Hematopoietic multipotent progenitor cell (in vitro differentiated cells): ENCODE data around the gene ALPK3. TPM values are rescaled to one million over a fixed set of nuclear protein-coding genes. Genes with fewer than 3 reads are reported as not detected.

Experiments used
- DNase-seq, 3 donors: peaks; one replicate each; pipeline ENCODE4 v3.0.0-alpha.2; 2011 to 2015; ENCODE audit warnings: low read depth in 2 of 3, low spot score in 2 of 3
- total RNA-seq: library from RNA; depleted of rRNA; stranded (reverse); fragments of >200 nt; gene quantifications from one replicate; pipeline ENCODE4 v1.2.3, GENCODE V29; 2012

Gene ALPK3
- total RNA-seq, 1 donor, result 0.81 TPM

DNA sequence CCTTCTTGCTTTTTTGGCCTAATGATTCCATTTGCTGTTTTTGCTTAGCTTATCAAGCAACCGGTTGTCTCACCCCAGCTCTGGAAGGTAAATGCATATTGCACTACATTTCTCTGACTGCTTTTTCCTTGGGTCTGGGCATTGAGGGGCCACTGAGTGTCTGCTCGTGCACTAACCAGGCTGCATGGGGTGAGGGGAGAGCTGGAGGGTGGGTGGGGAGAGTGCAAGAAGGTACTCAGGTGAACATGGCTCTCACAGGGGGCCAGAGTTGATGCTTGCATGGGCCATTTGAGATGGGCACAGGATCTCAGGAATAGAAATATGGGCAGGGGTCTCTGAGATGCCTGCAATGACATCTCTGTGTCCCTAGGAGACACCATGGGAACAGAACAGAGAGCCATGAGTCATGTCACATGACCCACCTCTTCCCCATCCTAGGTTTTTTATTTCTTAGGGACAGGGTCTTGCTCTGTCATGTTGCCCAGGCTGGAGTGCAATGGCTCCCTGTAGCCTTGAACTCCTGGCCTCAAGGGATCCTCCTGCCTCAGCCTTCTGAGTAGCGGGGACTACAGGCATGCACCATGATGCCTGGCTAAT, 6.2 kb downstream of the ALPK3 start:
- DNase-seq, result no peak

DNA sequence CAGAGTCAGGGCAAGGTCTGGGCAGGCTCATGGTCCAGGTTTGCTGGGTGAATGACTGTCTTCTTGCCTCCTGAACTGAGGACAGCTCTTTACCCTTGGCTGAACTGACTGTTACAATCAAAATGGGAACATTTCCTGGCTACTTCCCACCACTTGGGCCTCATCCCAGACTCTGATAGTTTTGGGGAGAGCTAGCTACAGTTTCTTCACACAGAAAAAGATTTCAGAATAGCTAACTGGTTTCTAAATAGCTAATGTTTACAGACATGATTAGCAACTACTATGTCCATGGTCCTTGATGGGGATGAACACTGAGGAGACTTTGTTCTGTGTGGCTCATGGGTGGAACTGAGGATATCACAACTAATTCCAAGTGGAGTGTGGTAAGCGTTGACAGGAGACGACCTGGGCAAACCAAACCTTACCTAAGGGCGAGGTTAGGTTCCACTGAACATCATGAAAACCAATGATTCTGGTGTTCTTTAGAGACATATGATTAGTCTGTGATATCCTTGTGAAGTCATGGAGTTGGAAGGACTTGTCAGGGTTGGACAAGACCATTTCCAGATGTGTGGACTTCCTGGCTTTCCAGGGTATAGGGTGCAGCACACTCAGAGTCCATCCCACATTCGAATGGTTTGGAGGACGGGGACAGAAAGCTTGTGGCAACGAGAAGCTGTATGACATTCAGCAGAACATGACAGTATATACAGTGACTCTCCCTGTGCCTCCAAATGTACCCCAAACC, 7.3 kb downstream of the ALPK3 start:
- no peak for DNase-seq

DNA sequence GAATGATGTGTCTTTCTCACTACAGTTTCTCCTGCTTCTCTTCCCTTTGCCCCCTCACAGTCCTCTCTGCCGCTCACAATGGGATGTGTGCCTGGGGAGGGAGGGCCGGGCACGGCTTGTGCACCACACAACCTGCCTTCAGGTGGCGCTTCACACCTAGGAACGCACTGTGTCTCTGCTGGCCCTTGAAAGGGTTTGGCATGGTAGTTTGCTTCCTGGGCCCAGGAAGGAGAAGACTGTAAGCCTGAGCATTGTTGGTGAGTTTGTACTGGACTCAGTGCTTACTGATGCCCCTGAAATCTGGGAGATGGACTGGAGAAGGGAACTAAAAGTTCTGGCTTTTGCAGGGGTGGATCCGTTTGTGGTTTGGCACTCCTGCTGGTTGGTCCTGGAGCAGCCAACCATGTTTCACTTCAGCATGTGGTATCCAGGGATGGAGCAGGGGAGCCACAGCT, 9.2 kb downstream of the ALPK3 start:
- no peak for DNase-seq

DNA sequence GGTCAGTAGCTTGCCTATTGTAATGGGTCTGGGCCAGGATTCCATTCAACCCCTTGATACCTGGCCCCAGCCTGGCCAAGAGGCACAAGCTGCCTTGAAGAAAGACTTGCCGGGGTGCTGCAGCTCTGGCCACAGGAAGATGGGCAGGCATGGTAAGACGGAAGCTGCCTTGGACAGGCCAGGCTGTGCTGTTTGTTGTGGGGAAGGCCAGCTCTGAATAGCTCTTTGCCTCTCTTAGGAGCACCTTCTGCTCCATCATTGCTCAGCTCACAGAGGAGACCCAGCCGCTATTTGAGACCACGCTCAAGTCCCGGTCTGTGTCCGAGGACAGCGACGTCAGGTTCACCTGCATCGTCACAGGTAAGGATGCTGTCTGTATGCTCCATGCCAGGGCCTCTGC, 10.1 kb downstream of the ALPK3 start:
- DNase-seq, result no peak

DNA sequence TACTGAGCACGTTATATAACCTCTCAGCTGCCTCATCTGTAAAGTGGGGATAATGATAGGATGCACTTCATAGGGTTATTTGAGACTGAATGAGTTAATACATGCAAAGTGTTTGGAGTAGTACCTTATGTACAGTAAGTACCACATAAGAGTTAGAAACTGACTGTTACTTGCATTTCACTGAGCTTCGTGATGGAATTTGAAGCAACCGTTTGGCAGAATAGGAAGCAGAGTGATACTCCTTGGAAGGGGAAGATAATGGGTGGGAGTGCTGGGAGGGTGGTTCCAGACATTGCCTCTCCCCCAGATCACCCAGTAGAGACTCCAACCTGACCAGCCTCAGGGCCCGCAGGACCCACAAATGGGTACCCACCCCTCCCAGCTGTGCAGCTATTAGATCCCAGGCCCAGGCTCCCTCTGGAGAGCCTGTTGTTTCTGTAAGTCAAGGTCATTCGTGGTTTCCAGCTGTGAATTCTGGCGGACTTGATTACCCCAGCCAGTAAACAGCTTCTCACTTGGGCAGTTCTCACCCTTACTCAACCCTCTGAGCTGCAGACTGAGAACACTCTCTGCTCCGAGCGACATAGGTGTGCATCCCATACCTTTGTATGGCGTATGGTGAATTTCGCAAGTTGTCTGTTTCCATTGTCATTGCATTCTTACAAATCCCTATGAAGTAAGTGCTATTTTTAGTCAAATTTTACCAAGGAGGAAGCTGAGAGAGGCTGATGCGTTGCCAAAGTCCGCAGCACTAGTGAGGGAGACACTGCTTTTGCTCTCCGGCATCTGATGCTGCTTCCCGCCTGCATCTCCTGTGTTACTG, 11.1 kb downstream of the ALPK3 start:
- no peak for DNase-seq

DNA sequence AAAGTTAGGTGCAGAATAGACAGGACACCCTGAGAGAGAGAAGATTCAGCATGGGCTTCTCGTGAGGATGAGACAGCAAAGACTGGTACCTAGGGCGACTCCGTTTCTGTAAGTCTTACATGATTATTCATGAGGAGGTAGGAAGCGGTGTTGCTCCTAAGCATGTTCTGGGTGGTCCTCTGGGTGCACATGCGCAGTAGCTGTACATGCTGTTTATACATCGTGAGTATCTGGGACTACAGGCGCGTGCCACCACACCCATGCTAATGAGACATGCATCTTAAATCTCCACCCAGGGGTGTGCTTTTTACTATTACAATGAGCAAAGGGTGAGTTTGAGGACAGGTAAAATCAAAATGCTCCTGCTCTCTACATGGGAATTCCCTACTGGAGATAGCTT, 12.3 kb downstream of the ALPK3 start:
- DNase-seq, result no peak

DNA sequence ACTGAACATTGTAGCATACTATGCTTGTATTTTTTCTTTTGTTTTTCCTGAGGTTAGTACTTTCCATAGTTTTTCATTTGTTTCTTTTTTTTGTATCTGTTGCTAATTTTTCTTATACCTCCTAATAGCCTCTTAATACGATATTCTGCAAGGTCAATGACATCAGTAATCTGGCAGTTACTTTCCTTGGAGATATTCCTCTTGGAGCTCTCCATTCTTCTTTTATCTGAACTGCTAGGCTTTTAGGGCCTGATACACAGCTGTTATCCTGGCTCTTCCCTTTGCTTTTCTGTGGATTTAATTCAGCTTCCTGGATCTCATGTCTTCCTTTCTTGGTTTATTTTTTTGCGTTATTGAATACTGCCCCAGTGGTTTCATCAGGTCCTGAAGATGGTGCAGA, 12.9 kb downstream of the ALPK3 start:
- no peak for DNase-seq

DNA sequence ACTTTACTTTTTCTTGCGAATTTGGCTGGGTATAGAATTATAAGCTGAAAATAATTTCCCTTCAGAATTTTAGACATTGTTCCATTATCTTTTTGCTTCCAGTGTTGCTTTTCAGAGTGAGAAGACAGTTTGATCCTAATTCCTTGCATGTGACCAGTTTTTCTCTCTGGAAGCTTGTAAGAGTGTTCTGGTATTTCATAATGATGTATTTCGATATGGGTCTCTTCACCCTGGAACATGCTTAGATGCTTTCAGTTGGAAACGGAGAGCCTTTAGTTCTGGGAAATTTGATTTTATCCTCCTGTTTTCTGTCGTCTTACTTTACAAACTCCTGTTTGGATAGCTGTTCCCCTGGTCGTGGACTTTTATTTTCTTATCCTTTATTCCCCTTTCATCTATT, 13.9 kb downstream of the ALPK3 start:
- DNase-seq, result no peak

DNA sequence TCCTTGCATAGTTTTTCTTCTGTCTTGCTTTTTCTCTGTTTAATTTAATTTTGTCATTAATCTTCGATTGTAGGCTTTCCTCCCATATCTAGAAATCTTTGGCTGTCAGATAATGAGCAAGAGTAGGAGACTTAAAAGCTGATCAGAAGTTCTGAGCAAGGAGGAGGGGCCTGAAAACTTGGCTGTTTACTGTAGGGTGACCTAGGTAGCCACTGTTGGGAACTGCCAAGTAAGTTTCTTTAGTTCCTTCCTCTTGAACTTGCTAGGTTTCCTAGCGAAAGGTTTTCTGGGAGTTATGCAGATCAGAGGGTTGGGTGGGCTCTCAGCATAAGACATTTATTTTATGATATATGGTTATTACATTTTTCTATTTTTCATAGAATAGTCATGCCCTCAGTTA, 14.5 kb downstream of the ALPK3 start:
- DNase-seq, result no peak

DNA sequence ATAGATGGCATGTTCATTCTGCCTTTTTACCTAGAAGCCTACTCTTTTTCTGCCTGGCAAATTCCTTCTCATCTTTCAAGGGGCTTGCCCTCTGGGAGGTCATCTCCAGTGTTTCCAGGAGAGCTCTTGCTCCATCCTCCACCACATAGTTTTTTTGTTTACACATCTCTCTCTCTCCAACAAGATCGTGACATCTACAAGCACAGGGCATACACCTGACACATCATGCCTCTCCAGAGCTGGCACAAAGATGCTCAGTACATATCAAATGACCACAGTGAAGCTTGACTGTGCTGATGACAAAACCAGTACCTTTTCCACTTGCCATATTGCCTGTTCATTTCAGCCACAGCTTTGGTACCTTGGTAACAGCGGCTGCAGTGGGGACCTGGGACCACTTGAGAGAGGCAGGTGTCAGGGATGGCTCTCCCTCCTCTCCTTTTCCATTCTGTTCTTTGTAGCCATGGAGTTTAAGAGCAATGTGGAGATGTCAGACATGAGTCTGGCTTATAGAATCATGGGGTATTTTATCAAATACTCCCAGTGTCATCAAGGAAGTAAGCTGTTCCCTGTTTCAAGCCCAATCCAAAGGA, 15.4 kb downstream of the ALPK3 start:
- DNase-seq, result no peak

DNA sequence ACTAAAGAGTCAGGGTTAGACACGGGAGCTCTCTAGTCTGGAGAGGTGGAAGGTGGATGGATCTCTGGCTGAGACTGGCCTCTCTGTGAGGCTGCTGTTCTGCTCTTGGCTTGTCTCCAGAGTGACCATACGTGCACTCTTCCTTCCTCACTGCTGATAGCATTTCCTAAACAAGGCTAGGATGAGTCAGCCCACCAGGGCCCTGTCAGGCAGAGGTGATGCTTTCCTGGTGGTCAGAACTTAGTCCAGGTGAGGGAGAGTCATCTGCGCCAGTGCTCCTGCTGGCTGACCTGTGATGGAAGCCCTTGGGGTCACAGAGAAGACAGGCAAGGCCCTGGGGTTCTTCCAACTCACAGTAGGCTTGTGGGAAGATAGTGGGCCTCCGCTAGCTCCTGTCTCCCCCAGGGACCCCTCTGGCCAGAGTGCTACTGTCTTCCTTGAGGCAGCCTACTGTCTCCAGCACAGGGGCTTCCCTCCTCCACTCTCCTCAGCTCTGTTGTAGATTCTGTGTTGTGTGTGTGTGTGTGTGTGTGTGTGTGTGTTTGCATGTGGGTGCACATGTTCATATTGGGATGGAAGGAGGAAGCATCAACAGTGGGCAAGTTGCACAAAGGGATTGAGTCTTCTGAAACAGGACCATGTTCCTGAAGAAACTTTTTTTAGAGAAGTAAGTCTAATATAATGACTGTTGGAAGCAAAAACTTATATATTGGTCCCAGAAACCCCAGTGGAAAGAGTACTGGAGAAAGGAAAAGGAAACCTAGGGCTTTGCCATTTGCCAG, 16.5 kb downstream of the ALPK3 start:
- no peak for DNase-seq

DNA sequence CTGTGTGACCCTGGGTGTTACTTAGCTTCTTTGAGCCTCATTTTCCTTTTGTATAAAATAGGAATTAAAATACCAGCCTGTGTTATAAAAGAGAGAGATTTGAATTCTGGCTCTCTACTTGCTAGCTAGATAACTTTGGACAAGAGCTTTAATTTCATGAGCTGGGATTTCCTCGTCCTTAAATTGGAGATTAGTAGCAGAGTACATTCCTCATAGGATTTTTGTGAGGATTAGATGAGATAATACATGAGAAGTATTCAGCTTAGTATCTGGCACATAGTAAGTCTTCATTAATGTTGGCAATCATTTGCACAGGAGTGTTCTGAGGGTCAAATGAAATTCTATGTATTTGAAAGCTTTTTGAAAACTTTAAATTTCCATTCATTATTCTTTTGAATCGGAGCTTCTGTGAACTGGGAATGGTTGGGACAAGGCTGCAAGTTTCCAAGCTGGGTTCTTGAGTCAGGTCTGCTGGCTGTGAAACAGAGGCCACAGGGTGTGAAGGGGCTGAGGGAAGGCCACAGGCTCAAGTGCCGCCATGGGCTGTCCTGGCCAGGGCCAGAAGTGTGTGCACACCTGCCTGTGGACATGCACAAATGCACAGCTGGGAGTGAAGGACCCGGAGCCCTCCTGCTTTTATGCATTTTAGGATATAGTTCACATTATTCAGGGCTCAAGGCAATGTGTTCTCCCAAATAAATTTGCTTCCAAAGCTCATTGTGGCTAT, 17.2 kb downstream of the ALPK3 start:
- DNase-seq, result no peak

DNA sequence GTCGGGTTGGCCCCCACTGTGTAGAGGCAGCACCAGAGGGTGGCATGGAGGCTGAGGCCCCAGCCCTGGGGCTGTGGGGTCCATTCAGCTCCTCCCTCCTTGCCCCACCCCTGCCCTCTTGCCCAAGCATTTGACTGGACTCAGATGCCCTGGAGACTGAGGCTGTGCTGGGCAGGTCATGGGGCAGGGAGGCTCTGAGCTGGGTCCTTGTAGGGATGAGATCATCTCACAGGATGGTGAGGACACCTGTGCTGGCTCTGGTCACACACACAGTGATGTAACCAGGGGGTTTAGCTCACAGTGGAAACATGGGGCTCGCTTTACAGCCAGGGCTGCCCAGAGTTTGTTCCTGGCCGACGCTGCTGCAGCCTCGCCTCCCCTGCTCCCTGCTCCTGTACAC, 17.8 kb downstream of the ALPK3 start:
- no peak for DNase-seq

DNA sequence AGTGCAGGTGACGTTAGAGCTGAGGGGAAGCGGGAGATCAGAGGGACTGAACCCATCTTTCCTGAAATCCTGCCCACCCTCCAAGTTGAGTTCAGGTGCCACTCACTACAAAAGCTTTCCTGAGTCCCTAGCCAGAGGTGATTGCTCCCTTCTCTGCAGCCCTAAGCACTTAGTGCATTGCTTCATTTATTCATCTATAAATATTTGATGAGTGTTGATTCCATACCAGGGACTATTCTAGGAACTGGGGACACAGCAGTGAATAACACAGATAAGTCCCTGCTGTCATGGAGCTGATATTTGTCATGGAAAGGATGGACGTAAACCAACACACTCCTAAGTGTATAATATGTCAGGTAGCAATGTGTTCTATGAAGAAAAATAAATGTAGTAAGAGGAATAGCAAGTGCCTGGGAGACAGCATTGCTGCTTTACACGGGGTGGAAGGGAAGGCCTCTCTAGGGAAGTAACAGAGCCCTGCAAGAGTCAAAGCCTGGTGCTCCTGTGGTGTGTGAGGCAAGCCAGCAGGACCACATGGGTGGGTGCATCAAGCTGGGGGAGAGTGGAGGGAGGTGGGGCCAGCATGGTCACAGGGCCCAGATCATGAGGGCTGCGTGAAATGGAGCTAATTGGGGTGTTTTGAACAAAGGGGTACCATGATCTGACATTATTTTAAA, 18.6 kb downstream of the ALPK3 start:
- DNase-seq, result no peak

DNA sequence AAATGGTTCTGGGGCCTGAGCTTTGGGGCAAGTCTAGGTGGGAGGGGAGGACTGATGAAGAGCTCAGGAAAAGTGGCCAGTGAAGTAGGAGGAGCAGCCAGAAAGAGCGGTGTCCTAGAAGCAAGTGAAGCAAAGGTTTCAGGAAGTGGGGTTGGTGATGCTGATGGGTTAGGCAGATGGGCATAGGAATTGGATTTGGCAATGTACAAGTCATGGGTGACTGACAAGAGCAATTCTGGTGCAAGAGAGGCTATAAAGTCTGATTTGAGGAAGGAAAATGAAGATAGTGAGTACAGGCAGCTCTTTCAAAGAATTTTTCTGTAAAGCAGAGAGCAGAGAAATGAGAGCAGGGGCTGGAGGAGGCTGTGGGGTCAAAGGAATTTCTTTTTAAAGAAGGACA, 19.7 kb downstream of the ALPK3 start:
- no peak for DNase-seq

DNA sequence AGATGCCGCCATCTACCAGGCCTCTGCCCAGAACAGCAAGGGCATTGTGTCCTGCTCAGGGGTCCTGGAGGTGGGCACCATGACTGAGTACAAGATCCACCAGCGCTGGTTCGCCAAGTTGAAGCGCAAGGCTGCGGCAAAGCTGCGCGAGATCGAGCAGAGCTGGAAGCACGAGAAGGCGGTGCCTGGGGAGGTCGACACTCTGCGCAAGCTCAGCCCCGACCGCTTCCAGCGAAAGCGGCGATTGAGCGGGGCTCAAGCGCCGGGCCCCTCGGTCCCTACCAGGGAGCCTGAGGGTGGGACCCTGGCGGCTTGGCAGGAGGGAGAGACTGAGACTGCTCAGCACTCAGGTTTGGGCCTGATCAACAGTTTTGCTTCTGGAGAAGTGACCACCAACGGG, 22.6 kb downstream of the ALPK3 start:
- DNase-seq, result no peak

DNA sequence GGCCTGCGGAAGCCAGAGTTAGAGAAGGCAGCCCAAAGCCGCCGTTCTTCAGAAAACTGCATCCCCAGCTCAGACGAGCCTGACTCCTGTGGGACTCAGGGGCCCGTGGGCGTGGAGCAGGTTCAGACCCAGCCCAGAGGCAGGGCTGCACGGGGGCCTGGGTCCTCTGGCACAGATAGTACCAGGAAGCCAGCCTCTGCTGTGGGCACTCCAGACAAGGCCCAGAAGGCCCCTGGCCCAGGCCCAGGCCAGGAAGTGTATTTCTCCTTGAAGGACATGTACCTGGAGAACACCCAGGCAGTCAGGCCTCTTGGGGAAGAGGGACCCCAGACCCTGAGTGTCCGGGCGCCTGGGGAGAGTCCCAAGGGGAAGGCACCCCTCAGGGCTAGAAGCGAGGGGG, 23.1 kb downstream of the ALPK3 start:
- DNase-seq, result no peak

DNA sequence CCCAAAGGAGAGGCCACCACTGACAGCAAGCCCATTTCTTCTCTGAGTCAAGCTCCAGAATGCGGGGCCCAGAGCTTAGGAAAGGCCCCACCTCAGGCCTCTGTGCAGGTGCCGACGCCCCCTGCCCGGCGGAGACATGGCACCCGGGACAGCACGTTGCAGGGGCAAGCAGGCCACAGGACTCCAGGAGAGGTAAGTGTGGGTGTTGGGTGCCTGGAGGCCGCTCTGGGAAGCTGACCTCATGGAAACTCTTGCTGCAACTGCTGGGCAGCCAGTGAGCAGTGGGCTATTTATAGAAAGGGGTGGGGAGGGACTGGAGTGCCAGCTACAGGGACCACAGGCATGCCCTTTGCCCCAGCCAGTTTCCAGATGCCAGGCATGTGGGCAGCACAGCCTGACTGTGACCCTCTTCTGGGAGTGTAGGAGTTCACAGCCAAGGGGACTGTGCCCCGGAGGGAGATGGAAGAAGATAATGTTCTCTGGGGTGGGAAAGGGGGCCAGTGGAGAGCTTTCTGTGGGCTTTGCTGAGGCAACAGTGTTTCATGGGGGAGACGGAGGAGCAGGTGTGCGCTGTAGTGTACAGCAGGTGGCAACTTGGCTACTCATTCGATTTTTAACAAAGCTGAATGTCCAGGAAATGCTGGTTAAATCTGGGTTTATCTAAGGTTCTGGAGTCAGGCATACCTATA, 23.7 kb downstream of the ALPK3 start:
- no peak for DNase-seq

DNA sequence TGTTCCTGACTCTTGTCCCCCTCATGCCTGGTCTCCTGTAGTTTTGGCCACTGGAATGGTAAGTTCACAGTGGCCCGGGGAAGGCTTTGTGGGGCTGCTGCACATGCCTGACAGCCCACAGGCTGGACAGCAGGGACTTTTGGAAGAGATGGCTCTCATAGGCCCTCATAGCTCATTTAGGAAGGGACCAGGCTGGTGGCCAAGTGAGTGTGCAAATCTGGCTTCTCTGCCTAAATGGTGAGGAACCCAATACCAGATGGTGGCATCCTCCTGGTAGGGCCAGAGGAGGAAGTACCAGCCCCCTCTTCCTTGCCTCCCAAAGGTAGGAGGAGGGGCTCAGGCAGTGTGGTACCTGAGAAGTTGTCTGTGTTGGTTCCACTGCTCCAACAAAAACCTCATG, 25.6 kb downstream of the ALPK3 start:
- DNase-seq, result no peak
